Mesothelial cell of epicardium (in vitro differentiated cells): Measurements from ENCODE around the gene POSTN. TPM values are rescaled to one million over a fixed set of nuclear protein-coding genes. Genes with fewer than 3 reads are reported as not detected.
A peak's percentile ranks its signal among the peaks of the same experiment; 100 is the strongest.

ENCODE experiments used
- DNase-seq, 2 experiments: peaks; one replicate each; pipeline ENCODE4 v3.0.0; 2021; ENCODE audit warnings: low spot score in 2 of 2; ENCODE audit not compliant: unreplicated experiment in 2 of 2
- H3K27ac Mint-ChIP-seq: 2 replicates; pipeline ENCODE4 v1.8.0; 2021; ENCODE audit warnings: mixed read lengths
- H3K27me3 Mint-ChIP-seq: 2 replicates; pipeline ENCODE4 v1.8.0; 2021; ENCODE audit warnings: low read depth, mixed read lengths
- H3K36me3 Mint-ChIP-seq: 2 replicates; pipeline ENCODE4 v1.8.0; 2021; ENCODE audit warnings: mixed read lengths
- H3K4me1 Mint-ChIP-seq: 2 replicates; pipeline ENCODE4 v1.8.0; 2021; ENCODE audit warnings: mixed read lengths
- H3K4me3 Mint-ChIP-seq: 2 replicates; pipeline ENCODE4 v1.8.0; 2021; ENCODE audit warnings: mild to moderate bottlenecking, moderate library complexity, mixed read lengths
- H3K9me3 Mint-ChIP-seq: 2 replicates; pipeline ENCODE4 v1.8.0; 2021; ENCODE audit warnings: mixed read lengths
- total RNA-seq: library from RNA; stranded (reverse); gene quantifications from 3 replicates; pipeline ENCODE4 v1.2.1, GENCODE V29; 2021
- TF ChIP-seq, protein P1 (sequence below): fragments of 200-600 bp; sonication (generic); IDR thresholded peaks from one replicate; pipeline ENCODE4 v1.5.0; 2021; ENCODE audit warnings: antibody characterized with exemption; ENCODE audit not compliant: unreplicated experiment

POSTN gene, protein sequence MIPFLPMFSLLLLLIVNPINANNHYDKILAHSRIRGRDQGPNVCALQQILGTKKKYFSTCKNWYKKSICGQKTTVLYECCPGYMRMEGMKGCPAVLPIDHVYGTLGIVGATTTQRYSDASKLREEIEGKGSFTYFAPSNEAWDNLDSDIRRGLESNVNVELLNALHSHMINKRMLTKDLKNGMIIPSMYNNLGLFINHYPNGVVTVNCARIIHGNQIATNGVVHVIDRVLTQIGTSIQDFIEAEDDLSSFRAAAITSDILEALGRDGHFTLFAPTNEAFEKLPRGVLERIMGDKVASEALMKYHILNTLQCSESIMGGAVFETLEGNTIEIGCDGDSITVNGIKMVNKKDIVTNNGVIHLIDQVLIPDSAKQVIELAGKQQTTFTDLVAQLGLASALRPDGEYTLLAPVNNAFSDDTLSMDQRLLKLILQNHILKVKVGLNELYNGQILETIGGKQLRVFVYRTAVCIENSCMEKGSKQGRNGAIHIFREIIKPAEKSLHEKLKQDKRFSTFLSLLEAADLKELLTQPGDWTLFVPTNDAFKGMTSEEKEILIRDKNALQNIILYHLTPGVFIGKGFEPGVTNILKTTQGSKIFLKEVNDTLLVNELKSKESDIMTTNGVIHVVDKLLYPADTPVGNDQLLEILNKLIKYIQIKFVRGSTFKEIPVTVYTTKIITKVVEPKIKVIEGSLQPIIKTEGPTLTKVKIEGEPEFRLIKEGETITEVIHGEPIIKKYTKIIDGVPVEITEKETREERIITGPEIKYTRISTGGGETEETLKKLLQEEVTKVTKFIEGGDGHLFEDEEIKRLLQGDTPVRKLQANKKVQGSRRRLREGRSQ
- 445 to 474 TPM (median 451 TPM) in 3 replicates for total RNA-seq

DNA sequence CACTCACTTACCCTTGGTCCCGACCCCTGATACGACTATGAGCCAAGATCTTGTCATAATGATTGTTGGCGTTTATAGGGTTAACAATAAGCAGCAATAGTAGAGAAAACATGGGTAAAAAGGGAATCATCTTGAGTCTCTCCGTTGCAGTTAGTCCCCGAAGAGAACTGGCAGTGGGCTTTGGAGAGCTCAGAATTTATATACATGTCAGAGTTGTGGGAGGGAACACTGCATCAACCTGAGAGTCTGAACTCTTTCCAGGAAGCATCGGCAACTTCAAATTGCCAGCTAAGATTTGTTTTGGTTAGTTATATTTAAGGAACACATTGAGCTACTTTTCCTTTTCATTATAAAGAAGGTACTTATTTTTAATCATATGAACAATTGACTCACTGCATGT, at the start of gene POSTN:
Gene POSTN (minus strand): TSS at position 172 of the 400 bp plus-strand sequence. CDS start 42 bp downstream, at position 130.
- Mint-ChIP-seq H3K27me3 (no peaks in the 10 kb centered on the region), H3K9me3 (no peaks in the 10 kb centered on the region), H3K4me3 (peak within 1 kb of the TSS; percentile 83), H3K27ac (peak within 1 kb of the TSS; percentile 87), H3K4me1 (peaks cover 75% of the 10 kb centered on the region), H3K36me3 (peaks cover 3% of the 10 kb centered on the region)
- DNase-seq: no peak
- TF ChIP-seq, protein P1, sequence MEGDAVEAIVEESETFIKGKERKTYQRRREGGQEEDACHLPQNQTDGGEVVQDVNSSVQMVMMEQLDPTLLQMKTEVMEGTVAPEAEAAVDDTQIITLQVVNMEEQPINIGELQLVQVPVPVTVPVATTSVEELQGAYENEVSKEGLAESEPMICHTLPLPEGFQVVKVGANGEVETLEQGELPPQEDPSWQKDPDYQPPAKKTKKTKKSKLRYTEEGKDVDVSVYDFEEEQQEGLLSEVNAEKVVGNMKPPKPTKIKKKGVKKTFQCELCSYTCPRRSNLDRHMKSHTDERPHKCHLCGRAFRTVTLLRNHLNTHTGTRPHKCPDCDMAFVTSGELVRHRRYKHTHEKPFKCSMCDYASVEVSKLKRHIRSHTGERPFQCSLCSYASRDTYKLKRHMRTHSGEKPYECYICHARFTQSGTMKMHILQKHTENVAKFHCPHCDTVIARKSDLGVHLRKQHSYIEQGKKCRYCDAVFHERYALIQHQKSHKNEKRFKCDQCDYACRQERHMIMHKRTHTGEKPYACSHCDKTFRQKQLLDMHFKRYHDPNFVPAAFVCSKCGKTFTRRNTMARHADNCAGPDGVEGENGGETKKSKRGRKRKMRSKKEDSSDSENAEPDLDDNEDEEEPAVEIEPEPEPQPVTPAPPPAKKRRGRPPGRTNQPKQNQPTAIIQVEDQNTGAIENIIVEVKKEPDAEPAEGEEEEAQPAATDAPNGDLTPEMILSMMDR: no peak

DNA sequence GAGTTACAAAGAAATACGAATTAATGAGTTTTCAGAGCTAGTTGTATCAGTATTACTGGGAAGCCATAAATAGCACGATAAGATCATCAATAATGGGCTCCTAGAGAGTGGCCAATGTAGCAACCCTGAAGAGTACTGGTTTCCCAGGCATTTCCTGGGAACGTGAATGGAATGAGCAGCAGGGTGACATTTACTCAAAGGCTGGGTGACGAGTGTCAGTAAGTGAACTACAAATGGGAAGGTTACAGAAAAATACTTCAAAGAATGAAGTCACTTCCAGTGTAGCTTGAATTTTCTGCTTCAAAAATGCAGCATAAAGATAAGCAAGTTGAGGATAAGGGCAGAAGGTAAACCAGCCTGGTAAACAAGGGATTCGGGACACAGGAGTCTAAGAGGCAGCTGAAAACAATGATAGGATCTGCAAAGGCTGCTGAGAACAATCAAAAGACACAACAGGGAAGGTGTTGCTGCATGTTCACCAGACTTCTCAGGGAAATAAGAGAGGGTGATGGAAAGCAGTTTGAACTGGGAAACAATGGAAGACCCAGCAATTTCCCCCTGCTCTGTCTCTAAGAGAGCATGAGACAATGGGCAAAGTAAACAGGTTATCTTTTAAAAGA, 48.6 kb upstream of the POSTN start:
- no peak overlapping the region for H3K4me3 Mint-ChIP-seq
- TF ChIP-seq, protein P1: no peak
- peaks cover 33% of the 10 kb centered on the region for H3K4me1 Mint-ChIP-seq
- H3K36me3 Mint-ChIP-seq: no peaks in the 10 kb centered on the region
- no peak for DNase-seq
- peak overlapping the region; percentile 63 for H3K27ac Mint-ChIP-seq
- no peaks in the 10 kb centered on the region for H3K9me3 Mint-ChIP-seq
- H3K27me3 Mint-ChIP-seq: no peaks in the 10 kb centered on the region

DNA sequence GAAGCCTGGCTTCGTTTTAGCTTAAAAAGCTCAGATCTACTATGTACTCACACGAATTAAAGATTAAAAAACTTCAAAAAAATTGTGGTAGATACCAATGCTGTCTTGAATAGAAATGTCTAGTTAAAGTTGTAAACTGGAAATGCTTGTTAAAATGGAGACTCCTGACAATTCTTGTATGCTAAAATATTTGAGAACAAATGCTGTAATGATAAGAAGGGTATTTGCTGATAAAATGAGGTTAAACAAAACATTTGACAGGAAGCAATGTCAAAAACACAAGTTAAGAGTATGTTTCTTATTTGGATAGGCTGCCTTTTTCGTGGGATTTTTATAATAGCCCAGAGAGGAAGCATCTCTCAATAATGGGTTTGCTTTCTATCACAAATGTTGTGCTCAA, 48.0 kb upstream of the POSTN start:
- DNase-seq: no peak
- Mint-ChIP-seq H3K27me3 (no peaks in the 10 kb centered on the region), H3K36me3 (no peaks in the 10 kb centered on the region), H3K4me1 (peaks cover 33% of the 10 kb centered on the region), H3K9me3 (no peaks in the 10 kb centered on the region), H3K27ac (no peak overlapping the region), H3K4me3 (no peak overlapping the region)
- TF ChIP-seq, protein P1: no peak

DNA sequence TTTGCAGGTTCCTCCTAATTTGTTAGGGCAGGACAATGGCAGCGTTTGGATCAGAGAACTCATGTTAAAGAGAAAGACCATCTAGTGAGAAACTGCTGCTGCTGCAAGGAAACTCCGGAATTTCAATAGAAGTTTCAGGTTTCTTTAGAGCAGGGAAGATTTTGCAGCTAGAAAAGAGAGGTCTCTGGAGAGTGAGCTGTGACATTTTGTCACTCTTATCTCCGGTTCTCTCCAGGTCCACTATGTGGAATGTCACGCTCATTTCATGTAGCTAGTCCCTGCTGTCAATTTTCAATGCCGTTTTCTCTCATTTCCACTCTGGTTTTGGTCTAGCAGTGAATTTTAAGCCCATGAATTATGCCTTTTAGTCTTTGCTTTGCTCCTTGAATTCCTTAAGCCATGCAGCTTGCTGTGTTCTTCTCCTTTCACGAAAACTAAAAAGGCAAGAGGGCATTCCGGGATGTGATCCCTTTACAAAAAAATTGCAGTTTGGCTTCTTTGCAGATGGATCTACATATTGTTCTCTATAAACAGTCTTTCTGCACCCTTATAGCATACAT, 46.7 kb upstream of the POSTN start:
- Mint-ChIP-seq H3K4me3 (no peak overlapping the region), H3K27ac (peak overlapping the region; percentile 52), H3K9me3 (no peaks in the 10 kb centered on the region), H3K27me3 (no peaks in the 10 kb centered on the region), H3K4me1 (peaks cover 35% of the 10 kb centered on the region), H3K36me3 (no peaks in the 10 kb centered on the region)
- DNase-seq: no peak
- TF ChIP-seq, protein P1: no peak

DNA sequence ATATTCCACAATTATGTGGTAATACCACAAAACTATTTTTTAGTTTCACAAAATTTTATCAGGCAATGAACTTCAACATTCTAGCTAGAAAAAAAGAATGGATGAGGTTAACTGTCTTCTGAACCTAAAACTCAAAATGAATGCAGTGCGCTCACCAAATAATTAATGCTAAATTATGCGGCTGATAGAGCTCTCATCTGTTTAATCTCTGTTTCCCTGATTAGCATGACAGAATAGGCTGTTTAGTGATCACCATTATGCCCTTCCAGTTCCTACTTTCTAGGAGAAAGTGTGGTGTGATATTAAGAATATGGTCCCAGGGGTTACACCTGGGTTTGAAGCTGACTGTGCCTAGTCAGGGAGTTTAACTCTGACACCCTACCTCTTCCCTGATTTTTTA, 42.8 kb upstream of the POSTN start:
- TF ChIP-seq, protein P1: no peak
- H3K36me3 Mint-ChIP-seq: peaks cover 3% of the 10 kb centered on the region
- H3K27me3 Mint-ChIP-seq: no peaks in the 10 kb centered on the region
- H3K4me3 Mint-ChIP-seq: no peak overlapping the region
- H3K4me1 Mint-ChIP-seq: peaks cover 17% of the 10 kb centered on the region
- no peak overlapping the region for H3K27ac Mint-ChIP-seq
- H3K9me3 Mint-ChIP-seq: no peaks in the 10 kb centered on the region
- no peak for DNase-seq
